Mesendoderm (in vitro differentiated cells): ENCODE measurements around the gene KAT8.

Source experiments
- DNase-seq: peaks from one replicate; pipeline ENCODE4 v3.0.0; 2013
- H2AK5ac ChIP-seq: 2 replicates; pipeline ENCODE4 v1.6.1; 2013; ENCODE audit warnings: low read length, inconsistent platforms
- H2BK120ac ChIP-seq: 2 replicates; pipeline ENCODE4 v1.6.1; 2013; ENCODE audit warnings: low read depth, mild to moderate bottlenecking, low read length, moderate library complexity, mixed read lengths
- H2BK15ac ChIP-seq: replicated peaks from 2 replicates; pipeline ENCODE4 v1.6.1; 2013; ENCODE audit warnings: low read depth, mild to moderate bottlenecking, moderate library complexity
- H2BK5ac ChIP-seq: 2 replicates; pipeline ENCODE4 v1.6.1; 2013; ENCODE audit warnings: low read length, inconsistent platforms
- H3K18ac ChIP-seq: 2 replicates; pipeline ENCODE4 v1.6.1; 2013; ENCODE audit warnings: mild to moderate bottlenecking, low read length, mixed read lengths
- H3K23ac ChIP-seq: one replicate; pipeline ENCODE4 v1.6.1; 2013; ENCODE audit warnings: low read length
- H3K27ac ChIP-seq: 2 replicates; pipeline ENCODE4 v1.5.1; 2013; ENCODE audit warnings: low read depth, mild to moderate bottlenecking, inconsistent platforms, low read length, moderate library complexity
- H3K27me3 ChIP-seq: 2 replicates; pipeline ENCODE4 v1.6.1; 2013; ENCODE audit warnings: low read length, control low read depth, mild to moderate bottlenecking, inconsistent platforms; ENCODE audit not compliant: insufficient read depth, poor library complexity
- H3K36me3 ChIP-seq: 2 replicates; pipeline ENCODE4 v1.6.1; 2013; ENCODE audit warnings: low read length, inconsistent platforms; ENCODE audit not compliant: control insufficient read depth, insufficient read depth
- H3K4ac ChIP-seq: one replicate; pipeline ENCODE4 v1.6.1; 2013; ENCODE audit warnings: low read depth, mild to moderate bottlenecking, low read length, moderate library complexity
- H3K4me1 ChIP-seq: 2 replicates; pipeline ENCODE4 v1.6.1; 2013; ENCODE audit warnings: low read depth, low read length, inconsistent platforms; ENCODE audit not compliant: control insufficient read depth
- H3K4me2 ChIP-seq: 2 replicates; pipeline ENCODE4 v1.6.1; 2013; ENCODE audit warnings: low read length
- H3K4me3 ChIP-seq: 2 replicates; pipeline ENCODE4 v1.5.1; 2013; ENCODE audit warnings: mild to moderate bottlenecking, low read length
- H3K56ac ChIP-seq: one replicate; pipeline ENCODE4 v1.6.1; 2013; ENCODE audit warnings: low read length
- H3K79me1 ChIP-seq: 2 replicates; pipeline ENCODE4 v1.6.1; 2013; ENCODE audit warnings: low read length, inconsistent platforms
- H3K79me2 ChIP-seq: 2 replicates; pipeline ENCODE4 v1.6.1; 2013; ENCODE audit warnings: mild to moderate bottlenecking, low read length; ENCODE audit not compliant: control insufficient read depth, insufficient read depth
- H3K9ac ChIP-seq: 2 replicates; pipeline ENCODE4 v1.6.1; 2013; ENCODE audit warnings: low read length, inconsistent platforms
- H4K5ac ChIP-seq: one replicate; pipeline ENCODE4 v1.6.1; 2013; ENCODE audit warnings: low read length
- H4K8ac ChIP-seq: one replicate; pipeline ENCODE4 v1.6.1; 2013; ENCODE audit warnings: low read depth, mild to moderate bottlenecking, control low read depth, low read length, moderate library complexity
- WGBS: extraction: QIAGEN DNeasy Blood & Tissue Kit; methylation state at CpG from one replicate; pipeline ENCODE4 v1.1.7; 2013; ENCODE audit warnings: low lambda C conversion rate, missing lambda C conversion rate; ENCODE audit not compliant: insufficient coverage; ENCODE audit errors: extremely low coverage; 5-methylcytosine and 5-hydroxymethylcytosine counted together

The KAT8 gene

GRCh38 chr16:31107465-31107867, 10.0 kb upstream of the KAT8 start:
- Histone ChIP-seq H3K79me1 (peaks cover 4% of the 10 kb centered on the region), H3K56ac (no peak overlapping the region), H3K36me3 (peaks cover 4% of the 10 kb centered on the region), H3K4me2 (no peak overlapping the region), H3K18ac (no peak overlapping the region), H2BK15ac (no peak overlapping the region), H3K4me3 (no peak overlapping the region), H3K4ac (no peak overlapping the region), H2BK120ac (no peak overlapping the region), H3K9ac (no peak overlapping the region), H2AK5ac (no peak overlapping the region), H4K5ac (no peak overlapping the region), H3K27me3 (no peaks in the 10 kb centered on the region), H3K23ac (no peak overlapping the region), H3K4me1 (no peaks in the 10 kb centered on the region), H3K79me2 (no peaks in the 10 kb centered on the region), H3K27ac (no peak overlapping the region), H2BK5ac (no peak overlapping the region), H4K8ac (no peak overlapping the region)
- WGBS = no CpG with 5 or more reads among the region's 6 CpGs
- DNase-seq = no peak

GRCh38 chr16:31108035-31108793, 9.2 kb upstream of the KAT8 start, which contains the start of gene BCKDK:
TSS of gene BCKDK (plus strand) at chr16:31108386. CDS start at chr16:31109224, 838 bp downstream.
- H2AK5ac ChIP-seq = no peak within 1 kb of the TSS

GRCh38 chr16:31108794-31109558, 8.5 kb upstream of the KAT8 start:
- peak overlapping the region; percentile 74 for H3K4ac ChIP-seq
- peak overlapping the region; percentile 90 for H3K4me2 ChIP-seq
- H4K5ac ChIP-seq = no peak overlapping the region
- no peaks in the 10 kb centered on the region for H3K27me3 ChIP-seq
- H3K4me1 ChIP-seq = no peaks in the 10 kb centered on the region
- H3K9ac ChIP-seq = peak overlapping the region; percentile 91
- H2BK5ac ChIP-seq = no peak overlapping the region
- no peak overlapping the region for H2BK15ac ChIP-seq
- no CpG with 5 or more reads among the region's 57 CpGs for WGBS
- peaks cover 4% of the 10 kb centered on the region for H3K36me3 ChIP-seq
- H3K18ac ChIP-seq = peak overlapping the region; percentile 72
- peak overlapping the region; percentile 97 for H3K56ac ChIP-seq
- no peak overlapping the region for H2BK120ac ChIP-seq
- H3K79me2 ChIP-seq = no peaks in the 10 kb centered on the region
- H3K23ac ChIP-seq = no peak overlapping the region
- H3K4me3 ChIP-seq = peak overlapping the region; percentile 80
- no peak for DNase-seq
- no peak overlapping the region for H3K27ac ChIP-seq
- H2AK5ac ChIP-seq = no peak overlapping the region
- no peak overlapping the region for H4K8ac ChIP-seq
- peaks cover 4% of the 10 kb centered on the region for H3K79me1 ChIP-seq

More at GRCh38 chr16:31108035-31108793, 9.2 kb upstream of the KAT8 start, which contains the start of gene BCKDK:
- no peak within 1 kb of the TSS for H2BK120ac ChIP-seq
- H3K4me2 ChIP-seq = peak within 1 kb of the TSS; percentile 90
- no peak within 1 kb of the TSS for H2BK15ac ChIP-seq
- H3K36me3 ChIP-seq = peaks cover 4% of the 10 kb centered on the region
- H3K79me2 ChIP-seq = no peaks in the 10 kb centered on the region
- no CpG with 5 or more reads among the region's 68 CpGs for WGBS
- peak within 1 kb of the TSS; percentile 91 for H3K9ac ChIP-seq
- H3K18ac ChIP-seq = peak within 1 kb of the TSS; percentile 72
- no peak within 1 kb of the TSS for H2BK5ac ChIP-seq
- H3K4ac ChIP-seq = peak within 1 kb of the TSS; percentile 74
- no peaks in the 10 kb centered on the region for H3K27me3 ChIP-seq
- H3K79me1 ChIP-seq = peaks cover 4% of the 10 kb centered on the region
- H4K5ac ChIP-seq = no peak within 1 kb of the TSS
- peak within 1 kb of the TSS; percentile 97 for H3K56ac ChIP-seq
- peak within 1 kb of the TSS; percentile 80 for H3K4me3 ChIP-seq
- peak; percentile 65 for DNase-seq
- peak within 1 kb of the TSS; percentile 77 for H4K8ac ChIP-seq
- H3K4me1 ChIP-seq = no peaks in the 10 kb centered on the region
- peak within 1 kb of the TSS; percentile 57 for H3K23ac ChIP-seq
- H3K27ac ChIP-seq = no peak within 1 kb of the TSS

GRCh38 chr16:31109622-31110021, 7.8 kb upstream of the KAT8 start:
- Histone ChIP-seq H3K4me1 (no peaks in the 10 kb centered on the region), H2BK5ac (no peak overlapping the region), H2BK15ac (no peak overlapping the region), H3K27ac (no peak overlapping the region), H4K5ac (no peak overlapping the region), H3K36me3 (peaks cover 4% of the 10 kb centered on the region), H2BK120ac (no peak overlapping the region), H3K79me2 (no peaks in the 10 kb centered on the region), H3K79me1 (peaks cover 4% of the 10 kb centered on the region), H3K4me2 (no peak overlapping the region), H3K27me3 (no peaks in the 10 kb centered on the region), H3K9ac (no peak overlapping the region), H3K56ac (no peak overlapping the region), H3K23ac (no peak overlapping the region), H3K4me3 (no peak overlapping the region), H3K4ac (no peak overlapping the region), H4K8ac (no peak overlapping the region), H2AK5ac (no peak overlapping the region), H3K18ac (no peak overlapping the region)
- WGBS = no CpG with 5 or more reads among the region's 12 CpGs
- no peak for DNase-seq

- H3K18ac ChIP-seq = no peak overlapping the region
- peaks cover 4% of the 10 kb centered on the region for H3K36me3 ChIP-seq
- H3K27me3 ChIP-seq = no peaks in the 10 kb centered on the region
- DNase-seq = no peak
- H3K4me3 ChIP-seq = no peak overlapping the region
- H2AK5ac ChIP-seq = no peak overlapping the region
- H4K8ac ChIP-seq = no peak overlapping the region
- WGBS = no CpG with 5 or more reads among the region's 26 CpGs
- no peak overlapping the region for H3K56ac ChIP-seq
- no peaks in the 10 kb centered on the region for H3K79me2 ChIP-seq
- H3K4me2 ChIP-seq = no peak overlapping the region
- no peak overlapping the region for H2BK5ac ChIP-seq
- no peak overlapping the region for H3K4ac ChIP-seq
- H2BK15ac ChIP-seq = no peak overlapping the region
- H3K9ac ChIP-seq = no peak overlapping the region
- H3K23ac ChIP-seq = no peak overlapping the region
- no peak overlapping the region for H4K5ac ChIP-seq
- H3K4me1 ChIP-seq = no peaks in the 10 kb centered on the region
- peaks cover 4% of the 10 kb centered on the region for H3K79me1 ChIP-seq
- no peak overlapping the region for H3K27ac ChIP-seq
- H2BK120ac ChIP-seq = no peak overlapping the region
These were observed 7.1 kb upstream of the KAT8 start for GRCh38 chr16:31110106-31111034.
